ENCODE results near the gene PARL.

DNA sequence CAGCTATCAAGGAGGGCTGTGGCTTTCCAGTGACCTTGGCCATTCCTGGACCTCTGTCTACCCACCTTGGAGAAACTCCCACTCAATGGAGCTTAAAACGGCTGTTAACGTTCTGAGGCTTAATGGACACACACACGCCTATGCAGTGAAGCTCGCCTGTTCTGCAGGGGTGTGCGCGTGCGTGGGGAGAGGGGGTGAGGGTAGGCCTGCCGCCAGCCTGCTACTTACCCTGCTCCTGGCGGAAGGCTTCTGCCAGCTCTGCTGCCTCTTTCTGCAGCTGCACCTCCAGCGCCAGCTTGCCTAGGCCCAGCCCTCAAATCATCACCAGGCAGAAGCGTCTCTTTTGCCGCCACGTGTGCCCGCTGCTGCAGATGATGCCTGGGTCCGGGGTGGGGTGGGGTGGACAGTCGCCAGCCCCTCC is 23.2 kb upstream of the PARL start:
- TF ChIP-seq EZH2 (IDR thresholded peaks at IDR 0.05; ENCODE audit: borderline replicate concordance, low read depth, low read length, poor library complexity, severe bottlenecking): no peak
- TF ChIP-seq, protein P1, sequence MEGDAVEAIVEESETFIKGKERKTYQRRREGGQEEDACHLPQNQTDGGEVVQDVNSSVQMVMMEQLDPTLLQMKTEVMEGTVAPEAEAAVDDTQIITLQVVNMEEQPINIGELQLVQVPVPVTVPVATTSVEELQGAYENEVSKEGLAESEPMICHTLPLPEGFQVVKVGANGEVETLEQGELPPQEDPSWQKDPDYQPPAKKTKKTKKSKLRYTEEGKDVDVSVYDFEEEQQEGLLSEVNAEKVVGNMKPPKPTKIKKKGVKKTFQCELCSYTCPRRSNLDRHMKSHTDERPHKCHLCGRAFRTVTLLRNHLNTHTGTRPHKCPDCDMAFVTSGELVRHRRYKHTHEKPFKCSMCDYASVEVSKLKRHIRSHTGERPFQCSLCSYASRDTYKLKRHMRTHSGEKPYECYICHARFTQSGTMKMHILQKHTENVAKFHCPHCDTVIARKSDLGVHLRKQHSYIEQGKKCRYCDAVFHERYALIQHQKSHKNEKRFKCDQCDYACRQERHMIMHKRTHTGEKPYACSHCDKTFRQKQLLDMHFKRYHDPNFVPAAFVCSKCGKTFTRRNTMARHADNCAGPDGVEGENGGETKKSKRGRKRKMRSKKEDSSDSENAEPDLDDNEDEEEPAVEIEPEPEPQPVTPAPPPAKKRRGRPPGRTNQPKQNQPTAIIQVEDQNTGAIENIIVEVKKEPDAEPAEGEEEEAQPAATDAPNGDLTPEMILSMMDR (conservative IDR thresholded peaks at IDR 0.05; ENCODE audit: low read depth, low read length): no peak
